Measurements from ENCODE around the gene SLC37A1.

Gene SLC37A1

DNA sequence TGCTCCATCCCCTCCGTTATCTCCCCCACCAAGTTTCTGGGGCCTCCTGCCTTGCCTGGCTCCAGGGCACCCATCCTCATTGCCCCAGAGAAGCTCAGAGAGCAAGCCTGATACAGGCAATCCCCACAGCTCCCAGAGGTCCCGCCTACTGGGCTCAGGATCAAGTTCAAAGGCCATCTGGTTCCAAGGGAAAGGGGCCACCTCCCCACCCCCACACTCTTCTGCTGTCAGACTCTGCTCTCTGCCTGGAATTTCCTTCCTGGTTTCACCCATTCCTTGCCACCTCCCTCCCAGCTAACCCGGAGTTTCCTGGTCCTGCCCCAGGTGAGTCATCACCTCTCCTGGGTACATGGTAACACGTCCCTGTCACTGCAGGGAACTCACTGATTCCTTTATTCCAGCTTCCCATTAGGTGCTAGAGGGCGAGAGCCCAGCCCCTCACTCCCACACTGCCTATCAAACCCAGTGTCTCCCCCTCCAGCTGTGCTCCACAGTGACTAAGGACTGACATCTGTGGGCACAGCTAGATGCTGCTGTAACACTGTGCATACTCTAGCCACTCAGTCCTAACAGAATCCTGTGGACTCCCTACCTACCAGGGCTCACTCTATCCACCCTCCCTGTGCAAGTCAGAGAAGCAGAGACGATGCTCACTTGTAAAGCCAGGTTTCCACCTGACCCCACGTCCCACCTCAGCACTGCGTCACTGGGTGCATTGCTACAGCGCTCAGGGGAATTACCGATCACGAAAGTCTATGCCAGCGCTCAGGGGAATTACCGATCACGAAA lies 39.4 kb upstream of the SLC37A1 start:
- no peak overlapping the region for H3K4me2 ChIP-seq (ENCODE audit: low read depth, low read length, poor library complexity, severe bottlenecking)

DNA sequence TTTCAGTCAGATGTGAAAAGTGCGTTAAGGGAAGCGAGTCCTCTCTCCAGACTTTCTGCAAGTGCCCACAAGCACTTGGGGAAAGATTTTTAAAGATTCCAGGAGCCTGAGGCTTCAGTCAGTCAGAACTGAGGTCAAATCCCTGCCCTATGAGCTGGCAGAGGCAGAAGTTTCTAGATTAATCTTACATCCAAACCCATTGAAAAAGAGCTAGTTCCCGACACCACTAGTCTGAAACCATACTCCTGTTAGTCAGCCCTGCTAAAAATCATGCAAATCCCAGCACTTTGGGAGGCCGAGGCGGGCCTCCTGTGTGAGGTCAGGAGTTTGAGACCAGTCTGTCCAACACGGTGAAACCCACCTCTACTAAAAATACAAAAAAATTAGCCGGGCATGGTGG lies 38.6 kb upstream of the SLC37A1 start:
- H3K9me2 ChIP-seq (replicated peaks; ENCODE audit: insufficient read depth, low read length), result no peaks in the 10 kb centered on the region
- H3F3A ChIP-seq (ENCODE audit: insufficient read depth), result no peaks in the 10 kb centered on the region
- H3K4me3 ChIP-seq (ENCODE audit: insufficient read depth, low read length, poor library complexity, severe bottlenecking), result no peak overlapping the region
- no peak overlapping the region for H2AFZ ChIP-seq (ENCODE audit: low read depth, low read length, severe bottlenecking)
- H4K20me1 ChIP-seq (ENCODE audit: low read depth, low read length), result no peaks in the 10 kb centered on the region
- H3K4me2 ChIP-seq (ENCODE audit: low read depth, low read length, poor library complexity, severe bottlenecking), result no peak overlapping the region
- no peaks in the 10 kb centered on the region for H3K27me3 ChIP-seq (ENCODE audit: low read length)
- no peaks in the 10 kb centered on the region for H3K9me3 ChIP-seq (ENCODE audit: insufficient read depth, low read length)
- no peaks in the 10 kb centered on the region for H3K79me2 ChIP-seq (ENCODE audit: insufficient read depth, low read length)
- no peak overlapping the region for H3K27ac ChIP-seq (ENCODE audit: low read depth, low read length)
- H3K36me3 ChIP-seq (ENCODE audit: low read length), result no peaks in the 10 kb centered on the region
- no peak overlapping the region for H3K9ac ChIP-seq (ENCODE audit: low read length)
- TF ChIP-seq, protein P1, sequence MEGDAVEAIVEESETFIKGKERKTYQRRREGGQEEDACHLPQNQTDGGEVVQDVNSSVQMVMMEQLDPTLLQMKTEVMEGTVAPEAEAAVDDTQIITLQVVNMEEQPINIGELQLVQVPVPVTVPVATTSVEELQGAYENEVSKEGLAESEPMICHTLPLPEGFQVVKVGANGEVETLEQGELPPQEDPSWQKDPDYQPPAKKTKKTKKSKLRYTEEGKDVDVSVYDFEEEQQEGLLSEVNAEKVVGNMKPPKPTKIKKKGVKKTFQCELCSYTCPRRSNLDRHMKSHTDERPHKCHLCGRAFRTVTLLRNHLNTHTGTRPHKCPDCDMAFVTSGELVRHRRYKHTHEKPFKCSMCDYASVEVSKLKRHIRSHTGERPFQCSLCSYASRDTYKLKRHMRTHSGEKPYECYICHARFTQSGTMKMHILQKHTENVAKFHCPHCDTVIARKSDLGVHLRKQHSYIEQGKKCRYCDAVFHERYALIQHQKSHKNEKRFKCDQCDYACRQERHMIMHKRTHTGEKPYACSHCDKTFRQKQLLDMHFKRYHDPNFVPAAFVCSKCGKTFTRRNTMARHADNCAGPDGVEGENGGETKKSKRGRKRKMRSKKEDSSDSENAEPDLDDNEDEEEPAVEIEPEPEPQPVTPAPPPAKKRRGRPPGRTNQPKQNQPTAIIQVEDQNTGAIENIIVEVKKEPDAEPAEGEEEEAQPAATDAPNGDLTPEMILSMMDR (IDR thresholded peaks at IDR 0.05; ENCODE audit: insufficient read depth, low read length, poor library complexity, severe bottlenecking), result no peak
- no peak for TF ChIP-seq EZH2phosphoT487 (conservative IDR thresholded peaks at IDR 0.05; ENCODE audit: low read length)

More for the DNA sequence above, 39.4 kb upstream of the SLC37A1 start:
- no peaks in the 10 kb centered on the region for H3K9me2 ChIP-seq (replicated peaks; ENCODE audit: insufficient read depth, low read length)
- H3F3A ChIP-seq (ENCODE audit: insufficient read depth), result no peaks in the 10 kb centered on the region
- no peaks in the 10 kb centered on the region for H3K9me3 ChIP-seq (ENCODE audit: insufficient read depth, low read length)
- no peak overlapping the region for H3K4me3 ChIP-seq (ENCODE audit: insufficient read depth, low read length, poor library complexity, severe bottlenecking)
- TF ChIP-seq, protein P1 (IDR thresholded peaks at IDR 0.05; ENCODE audit: insufficient read depth, low read length, poor library complexity, severe bottlenecking), result no peak
- TF ChIP-seq EZH2phosphoT487 (conservative IDR thresholded peaks at IDR 0.05; ENCODE audit: low read length), result no peak
- H3K27me3 ChIP-seq (ENCODE audit: low read length), result no peaks in the 10 kb centered on the region
- no peaks in the 10 kb centered on the region for H4K20me1 ChIP-seq (ENCODE audit: low read depth, low read length)
- H3K27ac ChIP-seq (ENCODE audit: low read depth, low read length), result no peak overlapping the region
- no peak overlapping the region for H3K9ac ChIP-seq (ENCODE audit: low read length)
- H2AFZ ChIP-seq (ENCODE audit: low read depth, low read length, severe bottlenecking), result no peak overlapping the region
- H3K79me2 ChIP-seq (ENCODE audit: insufficient read depth, low read length), result no peaks in the 10 kb centered on the region
- H3K36me3 ChIP-seq (ENCODE audit: low read length), result no peaks in the 10 kb centered on the region

DNA sequence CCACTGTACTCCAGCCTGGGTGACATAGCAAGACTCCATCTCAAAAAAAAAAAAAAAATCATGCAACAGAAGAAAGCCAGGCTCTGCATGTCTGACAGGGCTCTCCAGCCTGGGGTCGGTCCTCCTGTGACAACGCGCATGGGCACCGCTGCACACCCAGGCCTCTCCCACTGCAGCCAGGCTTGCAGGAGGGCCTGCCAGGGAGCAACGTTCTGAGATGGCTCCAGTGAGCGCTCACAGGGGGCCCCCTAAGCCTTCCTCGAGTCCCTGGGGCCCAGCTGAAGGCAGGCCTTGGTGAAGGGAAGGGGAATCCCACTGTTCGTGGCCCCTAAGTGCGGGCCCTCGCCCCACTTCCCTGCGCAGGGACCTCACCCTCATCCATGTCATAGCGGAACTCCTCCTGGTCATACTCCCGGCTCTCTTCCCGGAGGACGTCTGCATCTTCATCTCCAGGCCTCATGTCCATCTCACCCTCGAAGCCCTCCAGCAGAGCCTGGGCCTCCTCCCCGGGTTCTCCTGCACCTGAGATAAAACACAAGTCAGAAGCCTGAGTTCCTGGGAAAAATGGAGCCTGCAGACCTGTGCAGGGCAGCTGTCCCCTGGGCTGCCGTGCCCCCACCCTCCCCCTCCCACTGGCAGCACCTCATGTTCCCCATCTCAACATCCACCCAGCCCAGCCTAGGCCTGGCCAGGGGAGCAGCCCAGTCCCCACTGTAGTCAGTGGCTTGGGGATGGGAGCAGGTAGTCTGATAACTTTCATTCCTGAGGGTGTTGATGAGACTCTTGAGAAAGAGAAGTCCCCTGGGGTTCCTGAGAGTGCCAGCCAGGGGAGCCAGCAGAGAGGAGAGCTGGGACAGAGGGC lies 37.9 kb upstream of the SLC37A1 start:
- no peaks in the 10 kb centered on the region for H3K27me3 ChIP-seq (ENCODE audit: low read length)
- no peaks in the 10 kb centered on the region for H3K79me2 ChIP-seq (ENCODE audit: insufficient read depth, low read length)
- H3K9me2 ChIP-seq (replicated peaks; ENCODE audit: insufficient read depth, low read length), result no peaks in the 10 kb centered on the region
- no peak overlapping the region for H3K4me2 ChIP-seq (ENCODE audit: low read depth, low read length, poor library complexity, severe bottlenecking)
- H3K9ac ChIP-seq (ENCODE audit: low read length), result no peak overlapping the region
- no peaks in the 10 kb centered on the region for H3F3A ChIP-seq (ENCODE audit: insufficient read depth)
- H3K36me3 ChIP-seq (ENCODE audit: low read length), result no peaks in the 10 kb centered on the region
- H2AFZ ChIP-seq (ENCODE audit: low read depth, low read length, severe bottlenecking), result no peak overlapping the region
- H3K27ac ChIP-seq (ENCODE audit: low read depth, low read length), result no peak overlapping the region
- TF ChIP-seq EZH2phosphoT487 (conservative IDR thresholded peaks at IDR 0.05; ENCODE audit: low read length), result no peak
- TF ChIP-seq, protein P1 (IDR thresholded peaks at IDR 0.05; ENCODE audit: insufficient read depth, low read length, poor library complexity, severe bottlenecking), result no peak
- H4K20me1 ChIP-seq (ENCODE audit: low read depth, low read length), result no peaks in the 10 kb centered on the region
- no peaks in the 10 kb centered on the region for H3K9me3 ChIP-seq (ENCODE audit: insufficient read depth, low read length)
- H3K4me3 ChIP-seq (ENCODE audit: insufficient read depth, low read length, poor library complexity, severe bottlenecking), result no peak overlapping the region
